ENCODE data around the gene LY6G6F. TPM values are rescaled to one million over a fixed set of nuclear protein-coding genes. Genes with fewer than 3 reads are reported as not detected.

LY6G6F gene
- polyA plus RNA-seq, 2 of the 4 experiments (the other 2 are of a cell fraction) = not detected

DNA sequence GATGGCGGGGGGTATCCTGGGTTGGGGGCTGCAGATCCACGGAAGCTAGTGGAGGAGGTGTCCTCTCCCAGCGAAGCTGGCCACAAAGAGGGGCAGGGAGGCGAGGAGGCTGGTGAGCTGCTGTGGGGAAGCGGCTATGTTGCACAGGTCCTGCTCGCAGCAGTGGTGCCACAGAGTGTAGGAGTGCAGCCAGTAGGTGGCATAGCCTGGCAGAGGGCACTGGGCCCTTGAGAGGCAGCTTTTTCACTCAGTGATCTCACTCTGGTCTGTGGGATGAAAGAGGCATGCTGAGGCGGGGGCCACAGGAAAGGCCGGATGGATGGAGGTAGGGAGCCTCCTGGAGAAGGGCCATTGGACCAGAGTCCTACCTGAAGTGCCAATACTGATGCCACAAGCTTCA, 5.6 kb downstream of the LY6G6F start:
- POLR2A ChIA-PET = interaction anchor here (0.8 kb wide), 1 partner anchor 115 kb away, joined by 4 read pairs; the partner anchor contains the start of gene HSPA1B
- DNase-seq (ENCODE audit: low read depth in 1 of 2, low spot score in 1 of 2) = peak in 1 of 2 experiments; percentile 35
- TF ChIP-seq USF2 (IDR thresholded peaks at IDR 0.05) (no peak), CTCF (IDR thresholded peaks at IDR 0.05) (peak; percentile 21; the same call in 2 of the 3 replicates), HOXA7 (CRISPR knock-in tag; IDR thresholded peaks at IDR 0.05) (no peak), GATA3 (IDR thresholded peaks at IDR 0.05; ENCODE audit: borderline replicate concordance) (no peak), SMC3 (IDR thresholded peaks at IDR 0.05) (no peak), RAD21 (conservative IDR thresholded peaks at IDR 0.05 in 1 of 2, IDR thresholded peaks at IDR 0.05 in 1 of 2) (peak; percentile 16 to 41; a peak in 2 of 5 replicates), ZSCAN20 (CRISPR knock-in tag; IDR thresholded peaks at IDR 0.05) (no peak), HEYL (CRISPR knock-in tag; IDR thresholded peaks at IDR 0.05) (no peak)
- Histone ChIP-seq H3K4me1 (0 out of 3 replicates have a peak, but pooled peaks cover 3% of the 10 kb centered on the region), H3K9me3 (no peaks in the 10 kb centered on the region), H3K4me2 (no peak overlapping the region), H3K4me3 (no peak overlapping the region), H3K27ac (no peak overlapping the region)
- CTCF ChIA-PET = interaction anchor here (0.6 to 1.5 kb wide), 16 partner anchors 10 to 206 kb away, joined by 3 to 7 read pairs (median 4); partner anchors contain the start of genes DDAH2, LY6G5C and LY6G6C
- 56% methylated on average over 6 of the region's 8 CpGs for WGBS (ENCODE audit: missing lambda C conversion rate)
- no peak for FAIRE-seq
- ATAC-seq = peak; percentile 89 to 92

- Histone ChIP-seq H3K9me3 (no peaks in the 10 kb centered on the region), H3K4me1 (0 out of 3 replicates have a peak, but pooled peaks cover 3% of the 10 kb centered on the region), H3K4me3 (no peak overlapping the region), H3K4me2 (no peak overlapping the region), H3K27ac (no peak overlapping the region)
- TF ChIP-seq PHF8 (IDR thresholded peaks at IDR 0.05; ENCODE audit: borderline replicate concordance, low read depth) = no peak
- no peak for TF ChIP-seq TFCP2L1 (CRISPR knock-in tag; IDR thresholded peaks at IDR 0.05)
- TF ChIP-seq GATA3 (IDR thresholded peaks at IDR 0.05; ENCODE audit: borderline replicate concordance) = no peak
- TF ChIP-seq, protein P1, sequence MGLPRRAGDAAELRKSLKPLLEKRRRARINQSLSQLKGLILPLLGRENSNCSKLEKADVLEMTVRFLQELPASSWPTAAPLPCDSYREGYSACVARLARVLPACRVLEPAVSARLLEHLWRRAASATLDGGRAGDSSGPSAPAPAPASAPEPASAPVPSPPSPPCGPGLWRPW (IDR thresholded peaks at IDR 0.05) = no peak
- no peak for TF ChIP-seq KDM1A (IDR thresholded peaks at IDR 0.05; ENCODE audit: low read depth)
- TF ChIP-seq, protein P2, sequence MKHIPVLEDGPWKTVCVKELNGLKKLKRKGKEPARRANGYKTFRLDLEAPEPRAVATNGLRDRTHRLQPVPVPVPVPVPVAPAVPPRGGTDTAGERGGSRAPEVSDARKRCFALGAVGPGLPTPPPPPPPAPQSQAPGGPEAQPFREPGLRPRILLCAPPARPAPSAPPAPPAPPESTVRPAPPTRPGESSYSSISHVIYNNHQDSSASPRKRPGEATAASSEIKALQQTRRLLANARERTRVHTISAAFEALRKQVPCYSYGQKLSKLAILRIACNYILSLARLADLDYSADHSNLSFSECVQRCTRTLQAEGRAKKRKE (CRISPR knock-in tag; IDR thresholded peaks at IDR 0.05; ENCODE audit: low read depth) = no peak
- TF ChIP-seq BHLHE40 (IDR thresholded peaks at IDR 0.05; ENCODE audit: low read depth, low read length) = no peak
- TF ChIP-seq POLR2A (IDR thresholded peaks at IDR 0.05; ENCODE audit: low read length) = no peak
- ChIA-PET CTCF (interaction anchor here (1.3 to 1.7 kb wide), 3 partner anchors 10 to 45 kb away, joined by 3 to 6 read pairs (median 4); partner anchors contain the start of gene MPIG6B), POLR2A (interaction anchor here (0.7 kb wide), 1 partner anchor 166 kb away, joined by 5 read pairs; the partner anchor contains the start of gene NFKBIL1)
- no peak for ATAC-seq
- no peak for FAIRE-seq
- 79% methylated on average over 3 of the region's 4 CpGs for WGBS (ENCODE audit: missing lambda C conversion rate)
- no peak for DNase-seq (ENCODE audit: low read depth in 1 of 2, low spot score in 1 of 2)
Observed at GRCh38 chr6:31713465-31713864, 6.8 kb downstream of the LY6G6F start.

DNA sequence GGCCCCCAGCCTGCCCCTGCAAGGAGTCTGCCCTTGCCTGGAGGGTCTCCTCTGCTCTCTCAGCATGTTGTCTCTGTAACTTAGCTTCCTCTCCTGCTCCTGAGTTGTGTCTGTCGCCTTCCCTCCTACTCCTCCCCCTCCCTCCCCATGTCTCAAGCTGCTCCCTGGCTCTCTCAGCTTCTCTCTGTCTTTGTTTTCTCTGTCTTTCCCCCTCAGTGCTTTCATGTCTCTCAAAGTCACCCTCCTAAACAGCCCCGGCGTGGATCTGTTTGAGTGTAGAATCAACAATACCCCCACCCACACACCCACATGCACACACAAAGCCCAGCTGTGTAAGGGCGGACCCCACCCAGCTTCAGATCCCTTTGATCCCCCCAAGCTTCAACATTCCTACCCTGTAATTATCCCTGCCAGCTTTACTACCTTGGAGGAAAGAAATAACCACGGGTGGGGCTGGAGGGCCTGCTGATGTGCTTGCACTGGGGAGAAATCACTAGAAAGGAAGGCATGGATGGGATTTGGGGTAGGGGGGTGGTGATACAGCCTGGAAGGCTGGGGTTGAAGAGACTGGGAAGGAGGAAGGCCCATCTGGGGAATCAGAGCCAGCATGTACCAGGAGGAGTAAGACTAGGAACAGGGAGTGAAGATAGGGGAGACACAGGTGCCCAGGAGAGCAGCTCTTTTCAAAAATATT, 7.5 kb downstream of the LY6G6F start:
- Histone ChIP-seq H3K9me3 (no peaks in the 10 kb centered on the region), H3K4me3 (no peak overlapping the region), H3K4me2 (no peak overlapping the region), H3K4me1 (0 out of 3 replicates have a peak, but pooled peaks cover 3% of the 10 kb centered on the region), H3K27ac (no peak overlapping the region)
- POLR2A ChIA-PET = no interaction called here
- CTCF ChIA-PET = interaction anchor here (1.3 to 2.0 kb wide), 4 partner anchors 10 to 45 kb away, joined by 3 to 6 read pairs (median 4); partner anchors contain the start of genes DDAH2 and MPIG6B
- no peak for TF ChIP-seq FOSB (CRISPR knock-in tag; IDR thresholded peaks at IDR 0.05)
- TF ChIP-seq TP53 (CRISPR knock-in tag; IDR thresholded peaks at IDR 0.05) = no peak
- TF ChIP-seq KDM5A (IDR thresholded peaks at IDR 0.05) = no peak
- no peak for TF ChIP-seq CTCF (IDR thresholded peaks at IDR 0.05)
- TF ChIP-seq HDAC2 (IDR thresholded peaks at IDR 0.05) = no peak
- TF ChIP-seq CBX8 (IDR thresholded peaks at IDR 0.05) = no peak
- TF ChIP-seq BHLHE40 (IDR thresholded peaks at IDR 0.05; ENCODE audit: low read depth, low read length) = no peak
- no peak for TF ChIP-seq BCL3 (IDR thresholded peaks at IDR 0.05)
- no peak for TF ChIP-seq FOSL2 (IDR thresholded peaks at IDR 0.05)
- TF ChIP-seq FOSL2 (CRISPR knock-in tag; IDR thresholded peaks at IDR 0.05) = no peak
- TF ChIP-seq CHD2 (IDR thresholded peaks at IDR 0.05; ENCODE audit: low read length, partially characterized antibody) = no peak
- TF ChIP-seq ESRRA (IDR thresholded peaks at IDR 0.05; ENCODE audit: borderline replicate concordance, low read length) = no peak
- TF ChIP-seq HEYL (CRISPR knock-in tag; IDR thresholded peaks at IDR 0.05) = no peak
- no peak for TF ChIP-seq ZNF302 (CRISPR knock-in tag; IDR thresholded peaks at IDR 0.05)
- no peak for TF ChIP-seq JUNB (IDR thresholded peaks at IDR 0.05)
- WGBS (ENCODE audit: missing lambda C conversion rate) = 58% methylated on average over 5 of the region's 5 CpGs
- no peak for DNase-seq (ENCODE audit: low read depth in 1 of 2, low spot score in 1 of 2)
- no peak for ATAC-seq
- no peak for FAIRE-seq
